DOHH2 (cell line): ENCODE results near the gene TICAM1.
"Not testable (repeated sequence)": the region's sequence is repeated elsewhere in the genome, so short reads cannot be mapped to it uniquely, and the experiment has no call there.

Experiments
- EZH2phosphoT487 ChIP-seq: fragments of 200-600 bp; sonication (generic); IDR thresholded peaks from 2 replicates; pipeline ENCODE4 v1.6.1; 2017; ENCODE audit warnings: borderline replicate concordance, mild to moderate bottlenecking, antibody characterized with exemption, low read length, moderate library complexity, mixed read lengths
- TF ChIP-seq, protein P1 (sequence below): fragments of 200-600 bp; sonication (generic); IDR thresholded peaks from one replicate; pipeline ENCODE4 v1.5.1; 2014; ENCODE audit warnings: antibody characterized with exemption, mild to moderate bottlenecking, low read depth, low read length; ENCODE audit not compliant: poor library complexity, severe bottlenecking

DNA sequence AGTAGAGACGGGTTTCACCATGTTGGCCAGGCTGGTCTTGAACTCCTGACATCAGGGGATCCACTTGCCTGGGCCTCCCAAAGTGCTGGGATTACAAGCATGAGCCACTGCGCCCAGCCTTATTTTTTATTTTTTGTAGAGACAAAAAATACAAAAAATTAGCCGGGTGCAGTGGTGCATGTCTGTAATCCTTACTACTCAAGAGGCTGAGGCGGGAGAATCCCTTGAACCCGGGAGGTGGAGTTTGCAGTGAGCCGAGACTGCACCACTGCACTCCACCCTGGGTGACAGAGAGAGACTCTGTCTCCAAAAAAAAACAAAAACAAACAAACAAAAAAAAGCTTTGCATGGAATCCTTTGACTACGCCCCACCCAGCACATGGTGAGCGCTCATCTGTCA is 22.0 kb upstream of the TICAM1 start:
- TF ChIP-seq, protein P1, sequence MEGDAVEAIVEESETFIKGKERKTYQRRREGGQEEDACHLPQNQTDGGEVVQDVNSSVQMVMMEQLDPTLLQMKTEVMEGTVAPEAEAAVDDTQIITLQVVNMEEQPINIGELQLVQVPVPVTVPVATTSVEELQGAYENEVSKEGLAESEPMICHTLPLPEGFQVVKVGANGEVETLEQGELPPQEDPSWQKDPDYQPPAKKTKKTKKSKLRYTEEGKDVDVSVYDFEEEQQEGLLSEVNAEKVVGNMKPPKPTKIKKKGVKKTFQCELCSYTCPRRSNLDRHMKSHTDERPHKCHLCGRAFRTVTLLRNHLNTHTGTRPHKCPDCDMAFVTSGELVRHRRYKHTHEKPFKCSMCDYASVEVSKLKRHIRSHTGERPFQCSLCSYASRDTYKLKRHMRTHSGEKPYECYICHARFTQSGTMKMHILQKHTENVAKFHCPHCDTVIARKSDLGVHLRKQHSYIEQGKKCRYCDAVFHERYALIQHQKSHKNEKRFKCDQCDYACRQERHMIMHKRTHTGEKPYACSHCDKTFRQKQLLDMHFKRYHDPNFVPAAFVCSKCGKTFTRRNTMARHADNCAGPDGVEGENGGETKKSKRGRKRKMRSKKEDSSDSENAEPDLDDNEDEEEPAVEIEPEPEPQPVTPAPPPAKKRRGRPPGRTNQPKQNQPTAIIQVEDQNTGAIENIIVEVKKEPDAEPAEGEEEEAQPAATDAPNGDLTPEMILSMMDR = not testable (repeated sequence)
- TF ChIP-seq EZH2phosphoT487 = not testable (repeated sequence)
